Astrocyte (in vitro differentiated cells and primary cell): ENCODE results near the gene MAP4K4. TPM values are rescaled to one million over a fixed set of nuclear protein-coding genes. Genes with fewer than 3 reads are reported as not detected.

Experiments used
- DNase-seq: peaks from one replicate; pipeline ENCODE4 v3.0.0-alpha.2; 2010; ENCODE audit warnings: low read depth
- FAIRE-seq: peaks from 2 replicates; lab custom pipeline; 2011; peaks lifted over from hg19 to GRCh38; lab: Jason Lieb, UNC
- H2AFZ ChIP-seq: 2 replicates; pipeline ENCODE4 v1.6.0; 2012; ENCODE audit warnings: low read depth, low read length, inconsistent platforms
- H3K27ac ChIP-seq: 2 replicates; pipeline ENCODE4 v1.5.1; 2011; ENCODE audit warnings: low read depth, low read length, inconsistent platforms
- H3K27me3 ChIP-seq: 2 replicates; pipeline ENCODE4 v1.6.0; 2011; ENCODE audit warnings: low read length, inconsistent platforms; ENCODE audit not compliant: insufficient read depth
- H3K36me3 ChIP-seq: 2 replicates; pipeline ENCODE4 v1.5.1; 2011; ENCODE audit warnings: low read length, inconsistent platforms; ENCODE audit not compliant: insufficient read depth
- H3K4me1 ChIP-seq: 2 replicates; pipeline ENCODE4 v1.5.1; 2011; ENCODE audit warnings: low read length, inconsistent platforms; ENCODE audit not compliant: insufficient read depth
- H3K4me2 ChIP-seq: 2 replicates; pipeline ENCODE4 v1.6.0; 2012; ENCODE audit warnings: low read length, inconsistent platforms
- H3K4me3 ChIP-seq: 2 replicates; pipeline ENCODE4 v1.5.1; 2011; ENCODE audit warnings: low read depth, mild to moderate bottlenecking, low read length, inconsistent platforms; ENCODE audit not compliant: insufficient read depth
- H3K79me2 ChIP-seq: 2 replicates; pipeline ENCODE4 v1.6.0; 2012; ENCODE audit warnings: mild to moderate bottlenecking, low read length, inconsistent platforms; ENCODE audit not compliant: insufficient read depth
- H3K9ac ChIP-seq: 2 replicates; pipeline ENCODE4 v1.6.0; 2012; ENCODE audit warnings: mild to moderate bottlenecking, low read length, inconsistent platforms
- H3K9me3 ChIP-seq: 2 replicates; pipeline ENCODE4 v1.5.1; 2012; ENCODE audit warnings: low read depth, mild to moderate bottlenecking, low read length, inconsistent platforms; ENCODE audit not compliant: insufficient read depth
- H4K20me1 ChIP-seq: 2 replicates; pipeline ENCODE4 v1.6.0; 2012; ENCODE audit warnings: low read length, inconsistent platforms; ENCODE audit not compliant: insufficient read depth
- H3K27ac Mint-ChIP-seq: one replicate; pipeline ENCODE4 v1.8.0; 2021; ENCODE audit warnings: mild to moderate bottlenecking, mixed read lengths; ENCODE audit not compliant: unreplicated experiment
- H3K27me3 Mint-ChIP-seq: one replicate; pipeline ENCODE4 v1.8.0; 2021; ENCODE audit warnings: low read depth, mixed read lengths; ENCODE audit not compliant: unreplicated experiment
- H3K36me3 Mint-ChIP-seq: one replicate; pipeline ENCODE4 v1.8.0; 2021; ENCODE audit warnings: low read depth, mixed read lengths; ENCODE audit not compliant: unreplicated experiment
- H3K4me1 Mint-ChIP-seq: one replicate; pipeline ENCODE4 v1.8.0; 2021; ENCODE audit warnings: low read depth, mixed read lengths; ENCODE audit not compliant: unreplicated experiment
- H3K4me3 Mint-ChIP-seq: one replicate; pipeline ENCODE4 v1.8.0; 2021; ENCODE audit warnings: mild to moderate bottlenecking, moderate library complexity, mixed read lengths; ENCODE audit not compliant: unreplicated experiment
- H3K9me3 Mint-ChIP-seq: one replicate; pipeline ENCODE4 v1.8.0; 2021; ENCODE audit warnings: mild to moderate bottlenecking, mixed read lengths; ENCODE audit not compliant: unreplicated experiment
- EZH2 ChIP-seq: IDR thresholded peaks from 2 replicates; pipeline ENCODE4 v1.6.1; 2012; ENCODE audit warnings: mild to moderate bottlenecking, low read length, inconsistent platforms; ENCODE audit not compliant: insufficient read depth
- total RNA-seq: library from RNA; stranded (reverse); gene quantifications from 2 replicates; pipeline ENCODE4 v1.2.1, GENCODE V29; 2021
- TF ChIP-seq, protein P1 (sequence below): IDR thresholded peaks from 2 replicates; pipeline ENCODE4 v1.5.1; 2011; ENCODE audit warnings: low read depth, mild to moderate bottlenecking, inconsistent platforms, low read length, moderate library complexity; ENCODE audit not compliant: insufficient read depth

The MAP4K4 gene
- total RNA-seq, 1 donor from 2014 or later: 231 TPM

DNA sequence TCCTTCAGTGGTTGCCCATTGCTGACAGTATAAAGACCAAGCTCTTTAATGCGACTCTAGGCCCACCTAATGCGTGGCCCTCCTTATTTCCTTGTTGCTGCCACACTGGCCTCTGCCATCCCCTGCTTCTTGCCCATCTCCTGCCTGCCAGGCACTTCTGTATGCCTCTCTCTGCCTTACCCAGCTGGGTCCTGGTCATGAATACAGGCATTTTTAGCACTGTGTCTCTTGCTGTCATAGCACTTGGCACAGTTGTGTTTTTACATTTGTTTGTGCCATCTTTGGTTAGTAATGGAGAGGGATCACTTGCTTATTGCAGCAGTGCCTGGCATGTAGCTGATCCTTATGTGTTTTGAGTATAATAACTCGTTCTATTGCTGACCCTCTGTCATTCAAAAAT is 38.7 kb downstream of the MAP4K4 start:
- H3K27me3 ChIP-seq: no peaks in the 10 kb centered on the region
- H3K9me3 ChIP-seq: no peaks in the 10 kb centered on the region
- Mint-ChIP-seq H3K4me1 (peaks cover 74% of the 10 kb centered on the region), H3K36me3 (no peaks in the 10 kb centered on the region), H3K27me3 (no peaks in the 10 kb centered on the region), H3K4me3 (no peak overlapping the region), H3K9me3 (no peaks in the 10 kb centered on the region), H3K27ac (no peak overlapping the region)
- no peaks in the 10 kb centered on the region for H3K36me3 ChIP-seq
- no peak for TF ChIP-seq EZH2
- TF ChIP-seq, protein P1, sequence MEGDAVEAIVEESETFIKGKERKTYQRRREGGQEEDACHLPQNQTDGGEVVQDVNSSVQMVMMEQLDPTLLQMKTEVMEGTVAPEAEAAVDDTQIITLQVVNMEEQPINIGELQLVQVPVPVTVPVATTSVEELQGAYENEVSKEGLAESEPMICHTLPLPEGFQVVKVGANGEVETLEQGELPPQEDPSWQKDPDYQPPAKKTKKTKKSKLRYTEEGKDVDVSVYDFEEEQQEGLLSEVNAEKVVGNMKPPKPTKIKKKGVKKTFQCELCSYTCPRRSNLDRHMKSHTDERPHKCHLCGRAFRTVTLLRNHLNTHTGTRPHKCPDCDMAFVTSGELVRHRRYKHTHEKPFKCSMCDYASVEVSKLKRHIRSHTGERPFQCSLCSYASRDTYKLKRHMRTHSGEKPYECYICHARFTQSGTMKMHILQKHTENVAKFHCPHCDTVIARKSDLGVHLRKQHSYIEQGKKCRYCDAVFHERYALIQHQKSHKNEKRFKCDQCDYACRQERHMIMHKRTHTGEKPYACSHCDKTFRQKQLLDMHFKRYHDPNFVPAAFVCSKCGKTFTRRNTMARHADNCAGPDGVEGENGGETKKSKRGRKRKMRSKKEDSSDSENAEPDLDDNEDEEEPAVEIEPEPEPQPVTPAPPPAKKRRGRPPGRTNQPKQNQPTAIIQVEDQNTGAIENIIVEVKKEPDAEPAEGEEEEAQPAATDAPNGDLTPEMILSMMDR: no peak
- no peak overlapping the region for H3K4me3 ChIP-seq
- H3K9ac ChIP-seq: no peak overlapping the region
- peak overlapping the region; percentile 24 for H3K27ac ChIP-seq
- H3K4me1 ChIP-seq: peaks cover 40% of the 10 kb centered on the region
- peaks cover 93% of the 10 kb centered on the region for H4K20me1 ChIP-seq
- H3K79me2 ChIP-seq: peaks cover 96% of the 10 kb centered on the region
- FAIRE-seq: no peak
- H2AFZ ChIP-seq: no peak overlapping the region
- no peak for DNase-seq
- H3K4me2 ChIP-seq: peak overlapping the region; percentile 43

DNA sequence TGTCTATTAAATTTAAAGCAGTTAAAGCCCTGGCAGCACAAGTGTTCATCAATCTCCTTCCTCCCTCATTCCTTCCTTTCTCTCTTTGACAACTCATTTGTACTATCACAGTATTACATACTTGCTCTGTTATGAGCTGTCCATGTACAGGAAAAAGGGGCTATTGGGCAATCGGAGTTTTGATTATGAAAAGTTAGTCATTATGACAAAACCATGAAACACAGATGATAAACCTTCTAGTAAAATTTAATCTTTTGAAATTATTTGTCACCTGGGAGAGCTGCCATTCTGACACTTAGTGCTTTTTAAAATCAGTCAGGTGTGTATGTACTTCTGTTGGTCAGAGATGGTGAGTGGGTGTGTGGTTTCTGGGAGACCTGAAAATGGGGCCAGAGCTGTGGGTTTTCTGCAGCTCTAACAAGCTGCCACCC is 39.4 kb downstream of the MAP4K4 start:
- H3K36me3 Mint-ChIP-seq: no peaks in the 10 kb centered on the region
- no peak overlapping the region for H3K4me3 Mint-ChIP-seq
- no peaks in the 10 kb centered on the region for H3K9me3 ChIP-seq
- no peak for TF ChIP-seq EZH2
- TF ChIP-seq, protein P1: no peak
- H3K9me3 Mint-ChIP-seq: no peaks in the 10 kb centered on the region
- H3K4me1 Mint-ChIP-seq: peaks cover 75% of the 10 kb centered on the region
- H3K27me3 ChIP-seq: no peaks in the 10 kb centered on the region
- no peaks in the 10 kb centered on the region for H3K27me3 Mint-ChIP-seq
- H3K4me1 ChIP-seq: peaks cover 42% of the 10 kb centered on the region
- DNase-seq (peak; percentile 72), FAIRE-seq (no peak)
- H3K27ac ChIP-seq: peak overlapping the region; percentile 24
- H3K4me3 ChIP-seq: no peak overlapping the region
- H2AFZ ChIP-seq: no peak overlapping the region
- H3K9ac ChIP-seq: no peak overlapping the region
- H3K79me2 ChIP-seq: peaks cover 96% of the 10 kb centered on the region
- H4K20me1 ChIP-seq: peaks cover 93% of the 10 kb centered on the region
- H3K27ac Mint-ChIP-seq: peak overlapping the region; percentile 15
- H3K4me2 ChIP-seq: peak overlapping the region; percentile 43
- no peaks in the 10 kb centered on the region for H3K36me3 ChIP-seq

DNA sequence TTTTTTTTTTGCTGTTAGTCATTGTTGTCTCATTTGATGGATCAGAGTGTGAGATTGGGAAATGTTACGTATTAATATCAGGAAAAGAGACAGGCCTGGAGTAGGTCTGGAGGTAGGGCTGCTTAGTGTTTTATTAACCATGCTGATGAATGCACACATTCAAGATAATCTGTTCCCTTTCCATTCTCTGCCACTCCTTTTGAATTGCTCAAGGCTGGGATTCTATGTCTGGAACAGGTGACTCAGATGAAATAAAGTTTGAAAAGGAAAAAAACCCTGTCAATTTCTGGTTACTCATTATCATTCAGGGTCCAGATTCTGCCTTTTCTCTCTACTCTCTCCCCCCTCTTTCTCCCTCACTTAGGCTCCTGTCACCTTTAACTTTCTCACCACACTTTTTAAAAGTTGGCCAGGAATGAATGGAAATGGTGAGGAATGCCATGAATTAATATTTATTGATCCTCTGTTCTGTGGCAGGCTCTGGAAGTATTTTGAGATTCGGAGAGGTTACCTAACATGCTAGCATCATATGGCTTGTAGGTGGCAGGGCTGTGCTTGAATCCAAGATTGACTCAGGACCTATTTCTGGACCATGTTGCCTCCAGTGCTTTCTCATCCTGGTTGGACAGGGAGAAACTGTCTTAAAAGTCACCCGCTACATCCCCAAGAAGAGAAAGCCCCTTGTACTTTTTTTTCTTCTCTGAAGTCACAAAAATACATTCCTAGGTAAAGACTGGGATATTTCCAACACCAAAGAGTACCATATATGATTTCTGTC is 40.2 kb downstream of the MAP4K4 start:
- Histone ChIP-seq H3K27ac (no peak overlapping the region), H4K20me1 (peaks cover 93% of the 10 kb centered on the region), H3K4me1 (peaks cover 47% of the 10 kb centered on the region), H3K9me3 (no peaks in the 10 kb centered on the region), H2AFZ (no peak overlapping the region), H3K27me3 (no peaks in the 10 kb centered on the region), H3K4me3 (no peak overlapping the region), H3K9ac (no peak overlapping the region), H3K36me3 (no peaks in the 10 kb centered on the region), H3K79me2 (peaks cover 96% of the 10 kb centered on the region), H3K4me2 (peak overlapping the region; percentile 13)
- H3K27ac Mint-ChIP-seq: no peak overlapping the region
- H3K36me3 Mint-ChIP-seq: peaks cover 1% of the 10 kb centered on the region
- peaks cover 77% of the 10 kb centered on the region for H3K4me1 Mint-ChIP-seq
- no peak for FAIRE-seq
- H3K9me3 Mint-ChIP-seq: no peaks in the 10 kb centered on the region
- no peaks in the 10 kb centered on the region for H3K27me3 Mint-ChIP-seq
- peak; percentile 34 for DNase-seq
- H3K4me3 Mint-ChIP-seq: no peak overlapping the region
- no peak for TF ChIP-seq EZH2
- TF ChIP-seq, protein P1: no peak
